ENCODE data around the gene USP31.

Gene USP31

GRCh38 chr16:23027386-23027785, 121.9 kb downstream of the USP31 start:
- Histone ChIP-seq H3K9me3 (ENCODE audit: control insufficient read depth, low read depth, low read length) (no peaks in the 10 kb centered on the region), H3K27ac (ENCODE audit: low read length) (no peak overlapping the region), H3K9ac (ENCODE audit: low read length) (no peak overlapping the region), H3K27me3 (ENCODE audit: control insufficient read depth, insufficient read depth, low read length) (no peaks in the 10 kb centered on the region), H3K4me1 (ENCODE audit: control insufficient read depth, low read depth, low read length) (peaks cover 5% of the 10 kb centered on the region), H3K4me3 (ENCODE audit: low read length) (no peak overlapping the region), H3K36me3 (ENCODE audit: control insufficient read depth, low read depth, low read length) (no peaks in the 10 kb centered on the region)

- H3K4me3 ChIP-seq (ENCODE audit: low read length) = no peak overlapping the region
- H3K9ac ChIP-seq (ENCODE audit: low read length) = no peak overlapping the region
- no peaks in the 10 kb centered on the region for H3K27me3 ChIP-seq (ENCODE audit: control insufficient read depth, insufficient read depth, low read length)
- peaks cover 5% of the 10 kb centered on the region for H3K4me1 ChIP-seq (ENCODE audit: control insufficient read depth, low read depth, low read length)
- no peak overlapping the region for H3K27ac ChIP-seq (ENCODE audit: low read length)
- H3K9me3 ChIP-seq (ENCODE audit: control insufficient read depth, low read depth, low read length) = no peaks in the 10 kb centered on the region
- no peaks in the 10 kb centered on the region for H3K36me3 ChIP-seq (ENCODE audit: control insufficient read depth, low read depth, low read length)
Observed at GRCh38 chr16:23026784-23027362, 122.4 kb downstream of the USP31 start.

DNA sequence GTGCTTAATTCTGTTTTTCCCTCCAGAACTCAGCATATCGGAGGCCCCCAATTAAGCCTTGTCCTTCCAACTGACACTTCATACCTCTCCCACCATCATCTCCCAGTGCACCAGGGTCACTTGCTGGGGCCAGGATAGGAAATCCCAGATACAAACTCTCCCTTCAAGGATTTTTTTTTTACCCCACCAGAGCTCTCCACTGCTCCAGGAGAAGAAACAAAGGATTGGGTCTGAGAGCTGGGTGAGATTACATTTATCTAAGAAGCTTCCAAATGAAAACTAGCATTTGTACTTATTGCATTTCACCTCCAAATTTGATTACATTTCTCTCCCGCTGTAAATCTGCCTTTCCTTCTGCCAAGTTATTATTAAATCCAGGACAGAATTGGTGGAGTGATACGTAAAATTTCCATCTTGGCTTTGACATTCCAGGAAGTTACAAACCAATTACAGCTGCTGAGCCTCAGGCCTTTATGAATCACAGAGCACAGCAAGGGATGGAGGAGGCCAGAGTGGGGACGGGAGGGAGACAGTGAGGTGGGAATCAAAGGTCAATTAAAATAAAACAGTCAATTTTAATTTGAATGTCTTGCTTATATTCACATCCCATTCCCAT, 123.5 kb downstream of the USP31 start:
- no peaks in the 10 kb centered on the region for H3K27me3 ChIP-seq (ENCODE audit: control insufficient read depth, insufficient read depth, low read length)
- H3K9ac ChIP-seq (ENCODE audit: low read length) = no peak overlapping the region
- no peak overlapping the region for H3K27ac ChIP-seq (ENCODE audit: low read length)
- no peaks in the 10 kb centered on the region for H3K9me3 ChIP-seq (ENCODE audit: control insufficient read depth, low read depth, low read length)
- H3K4me3 ChIP-seq (ENCODE audit: low read length) = no peak overlapping the region
- H3K36me3 ChIP-seq (ENCODE audit: control insufficient read depth, low read depth, low read length) = no peaks in the 10 kb centered on the region
- H3K4me1 ChIP-seq (ENCODE audit: control insufficient read depth, low read depth, low read length) = no peaks in the 10 kb centered on the region

DNA sequence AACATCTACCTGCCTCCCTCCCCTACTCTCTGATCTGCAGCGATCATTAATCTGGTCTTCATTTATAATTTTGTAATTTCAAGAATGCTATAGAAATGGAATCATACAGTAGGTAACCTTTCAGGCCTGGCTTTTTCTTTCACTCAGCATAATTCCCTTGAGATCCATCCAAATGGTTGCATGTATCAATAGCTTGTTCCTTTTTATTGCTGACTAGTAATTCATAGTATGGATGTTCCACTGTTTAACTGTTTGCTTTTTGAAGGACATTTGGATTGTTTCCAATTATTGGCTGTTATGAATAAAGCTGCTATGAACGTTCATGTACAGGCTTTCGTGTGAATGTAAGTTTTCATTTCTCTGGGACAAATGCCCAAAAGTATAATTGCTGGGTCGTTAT, 125.2 kb downstream of the USP31 start:
- H3K36me3 ChIP-seq (ENCODE audit: control insufficient read depth, low read depth, low read length) = no peaks in the 10 kb centered on the region
- no peak overlapping the region for H3K9ac ChIP-seq (ENCODE audit: low read length)
- no peak overlapping the region for H3K27ac ChIP-seq (ENCODE audit: low read length)
- no peaks in the 10 kb centered on the region for H3K27me3 ChIP-seq (ENCODE audit: control insufficient read depth, insufficient read depth, low read length)
- no peaks in the 10 kb centered on the region for H3K9me3 ChIP-seq (ENCODE audit: control insufficient read depth, low read depth, low read length)
- H3K4me1 ChIP-seq (ENCODE audit: control insufficient read depth, low read depth, low read length) = no peaks in the 10 kb centered on the region
- H3K4me3 ChIP-seq (ENCODE audit: low read length) = no peak overlapping the region

- Histone ChIP-seq H3K4me1 (ENCODE audit: control insufficient read depth, low read depth, low read length) (no peaks in the 10 kb centered on the region), H3K9me3 (ENCODE audit: control insufficient read depth, low read depth, low read length) (no peaks in the 10 kb centered on the region), H3K4me3 (ENCODE audit: low read length) (no peak overlapping the region), H3K27ac (ENCODE audit: low read length) (no peak overlapping the region), H3K27me3 (ENCODE audit: control insufficient read depth, insufficient read depth, low read length) (no peaks in the 10 kb centered on the region), H3K9ac (ENCODE audit: low read length) (no peak overlapping the region), H3K36me3 (ENCODE audit: control insufficient read depth, low read depth, low read length) (no peaks in the 10 kb centered on the region)
Observed at GRCh38 chr16:23020084-23020483, 129.2 kb downstream of the USP31 start.

- H3K36me3 ChIP-seq (ENCODE audit: control insufficient read depth, low read depth, low read length) = no peaks in the 10 kb centered on the region
- no peaks in the 10 kb centered on the region for H3K27me3 ChIP-seq (ENCODE audit: control insufficient read depth, insufficient read depth, low read length)
- H3K4me1 ChIP-seq (ENCODE audit: control insufficient read depth, low read depth, low read length) = no peaks in the 10 kb centered on the region
- H3K9ac ChIP-seq (ENCODE audit: low read length) = no peak overlapping the region
- H3K4me3 ChIP-seq (ENCODE audit: low read length) = no peak overlapping the region
- no peak overlapping the region for H3K27ac ChIP-seq (ENCODE audit: low read length)
- H3K9me3 ChIP-seq (ENCODE audit: control insufficient read depth, low read depth, low read length) = no peaks in the 10 kb centered on the region
Observed at GRCh38 chr16:23016368-23016767, 132.9 kb downstream of the USP31 start.

DNA sequence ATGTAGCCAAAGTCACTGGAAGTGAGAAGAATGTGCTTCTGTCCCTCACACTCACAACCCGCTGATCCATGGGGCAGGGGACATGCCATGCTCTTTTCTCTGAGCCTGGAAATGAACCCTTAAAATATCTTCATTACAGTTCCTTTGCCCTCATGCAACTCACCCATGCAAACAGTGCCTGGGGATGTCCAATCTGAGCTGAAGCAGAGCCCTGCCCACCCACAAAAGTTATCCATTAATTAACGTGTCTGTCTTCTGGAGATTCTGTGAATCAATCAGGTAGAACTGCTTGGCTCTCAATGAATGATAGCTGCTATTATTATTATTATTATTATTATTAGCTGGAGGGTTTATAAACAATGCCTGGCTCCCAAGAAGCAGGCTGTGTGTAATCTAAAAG, 133.7 kb downstream of the USP31 start:
- Histone ChIP-seq H3K9me3 (ENCODE audit: control insufficient read depth, low read depth, low read length) (no peaks in the 10 kb centered on the region), H3K9ac (ENCODE audit: low read length) (no peak overlapping the region), H3K27me3 (ENCODE audit: control insufficient read depth, insufficient read depth, low read length) (no peaks in the 10 kb centered on the region), H3K36me3 (ENCODE audit: control insufficient read depth, low read depth, low read length) (no peaks in the 10 kb centered on the region), H3K27ac (ENCODE audit: low read length) (no peak overlapping the region), H3K4me3 (ENCODE audit: low read length) (no peak overlapping the region), H3K4me1 (ENCODE audit: control insufficient read depth, low read depth, low read length) (no peaks in the 10 kb centered on the region)

GRCh38 chr16:23014592-23014991, 134.7 kb downstream of the USP31 start:
- Histone ChIP-seq H3K9me3 (ENCODE audit: control insufficient read depth, low read depth, low read length) (no peaks in the 10 kb centered on the region), H3K9ac (ENCODE audit: low read length) (no peak overlapping the region), H3K36me3 (ENCODE audit: control insufficient read depth, low read depth, low read length) (no peaks in the 10 kb centered on the region), H3K4me3 (ENCODE audit: low read length) (no peak overlapping the region), H3K4me1 (ENCODE audit: control insufficient read depth, low read depth, low read length) (no peaks in the 10 kb centered on the region), H3K27ac (ENCODE audit: low read length) (no peak overlapping the region), H3K27me3 (ENCODE audit: control insufficient read depth, insufficient read depth, low read length) (no peaks in the 10 kb centered on the region)
